ENCODE measurements around the gene C6orf132.

C6orf132 gene

GRCh38 chr6:42086046-42087035, 56.1 kb downstream of the C6orf132 start:
- TF ChIP-seq CTCF (IDR thresholded peaks at IDR 0.05; ENCODE audit: extremely low read depth, missing control alignments) = no peak
- DNase-seq (ENCODE audit: low spot score) = no peak

GRCh38 chr6:42084889-42085288, 57.5 kb downstream of the C6orf132 start:
- no peak for DNase-seq (ENCODE audit: low spot score)
- TF ChIP-seq CTCF (IDR thresholded peaks at IDR 0.05; ENCODE audit: extremely low read depth, missing control alignments) = no peak

GRCh38 chr6:42083530-42083929, 58.9 kb downstream of the C6orf132 start:
- DNase-seq (ENCODE audit: low spot score) = no peak
- no peak for TF ChIP-seq CTCF (IDR thresholded peaks at IDR 0.05; ENCODE audit: extremely low read depth, missing control alignments)

GRCh38 chr6:42079941-42080464, 62.4 kb downstream of the C6orf132 start:
- DNase-seq (ENCODE audit: low spot score) = no peak

GRCh38 chr6:42078386-42078785, 64.0 kb downstream of the C6orf132 start:
- no peak for TF ChIP-seq CTCF (IDR thresholded peaks at IDR 0.05; ENCODE audit: extremely low read depth, missing control alignments)
- DNase-seq (ENCODE audit: low spot score) = no peak

More at GRCh38 chr6:42079941-42080464, 62.4 kb downstream of the C6orf132 start:
- TF ChIP-seq CTCF (IDR thresholded peaks at IDR 0.05; ENCODE audit: extremely low read depth, missing control alignments) = no peak

GRCh38 chr6:42075159-42075838, 67.1 kb downstream of the C6orf132 start:
- peak; percentile 10 for TF ChIP-seq CTCF (IDR thresholded peaks at IDR 0.05; ENCODE audit: extremely low read depth, missing control alignments)
- DNase-seq (ENCODE audit: low spot score) = peak; percentile 54

- no peak for TF ChIP-seq CTCF (IDR thresholded peaks at IDR 0.05; ENCODE audit: extremely low read depth, missing control alignments)
- DNase-seq (ENCODE audit: low spot score) = no peak
Observed at GRCh38 chr6:42073287-42073686, 69.1 kb downstream of the C6orf132 start.
